SK-N-SH (cell line): ENCODE results near the gene MEN1.

ENCODE experiments used
- CTCF ChIP-seq: fragments of 200-600 bp; sonication (generic); IDR thresholded peaks from 2 replicates; pipeline ENCODE4 v1.6.1; 2017; ENCODE audit warnings: antibody characterized with exemption, mild to moderate bottlenecking, moderate library complexity
- EP300 ChIP-seq, 2 experiments: IDR thresholded peaks; 2 replicates each; pipeline versions ENCODE4 v1.4.0 to v1.6.1; 2012; ENCODE audit warnings: borderline replicate concordance in 1 of 2, low read depth in 1 of 2, low read length in 1 of 2
- GABPA ChIP-seq: IDR thresholded peaks from 2 replicates; pipeline ENCODE4 v1.4.0; 2012; ENCODE audit warnings: low read depth, mild to moderate bottlenecking
- MXI1 ChIP-seq: IDR thresholded peaks from 2 replicates; pipeline ENCODE4 v1.6.1; 2012; ENCODE audit warnings: mild to moderate bottlenecking, low read depth, low read length, improper control_type of control experiment
- POLR2AphosphoS5 ChIP-seq: IDR thresholded peaks from 2 replicates; pipeline ENCODE4 v1.6.1; 2012; ENCODE audit warnings: low read depth, low read length
- RAD21 ChIP-seq: IDR thresholded peaks from 2 replicates; pipeline ENCODE4 v1.6.1; 2012; ENCODE audit warnings: mild to moderate bottlenecking, low read length
- REST ChIP-seq: IDR thresholded peaks from 2 replicates; pipeline ENCODE4 v1.6.1; 2012; ENCODE audit warnings: mild to moderate bottlenecking, low read depth, low read length, moderate library complexity

GRCh38 chr11:64776875-64777274, 33.5 kb downstream of the MEN1 start:
- TF ChIP-seq CTCF (no peak), MXI1 (no peak), REST (no peak), EP300 (IDR thresholded peaks at IDR 0.05; ENCODE audit: borderline replicate concordance in 1 of 2, low read depth in 1 of 2, low read length in 1 of 2) (no peak), RAD21 (no peak), GABPA (no peak), POLR2AphosphoS5 (no peak)
